GM19023 (cell line): Measurements from ENCODE around the gene SEL1L2.
"Not testable (repeated sequence)": the region's sequence is repeated elsewhere in the genome, so short reads cannot be mapped to it uniquely, and the experiment has no call there.

ENCODE experiments used
- ATAC-seq: cut with Tn5 transposase; IDR thresholded peaks from one replicate; pipeline ENCODE4 v1.9.1; 2021; ENCODE audit warnings: mild to moderate bottlenecking, moderate library complexity; ENCODE audit not compliant: unreplicated experiment

Gene SEL1L2

DNA sequence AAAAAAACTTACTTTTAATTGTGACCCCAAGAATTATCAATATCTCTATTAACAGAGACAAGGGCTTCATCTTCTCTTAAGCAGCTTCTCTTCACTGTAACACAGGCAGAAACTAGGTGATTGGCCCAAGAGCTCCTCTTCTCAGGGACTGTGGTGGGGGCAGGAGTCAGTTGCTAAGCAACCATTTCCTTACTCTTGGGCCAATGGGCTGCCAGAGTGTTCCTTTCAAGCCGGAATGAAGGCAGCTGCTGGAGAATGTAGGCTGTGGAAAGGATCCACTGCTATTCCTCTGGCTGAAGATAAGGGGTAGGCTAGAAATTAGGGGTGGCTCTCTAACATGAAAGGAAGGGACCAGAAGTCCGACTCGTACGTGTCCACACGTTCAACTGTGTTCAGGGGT is at the start of gene SEL1L2:
Gene SEL1L2, minus strand, starts transcription at position 150 of the 400 bp plus-strand sequence. Its CDS starts 80 bp downstream, at position 70.
- no peak for ATAC-seq

- ATAC-seq = no peak
Observed at GRCh38 chr20:14036567-14036966, 46.2 kb upstream of the SEL1L2 start.

GRCh38 chr20:14033310-14033709 is 42.9 kb upstream of the SEL1L2 start:
- ATAC-seq = no peak

GRCh38 chr20:14030991-14031390 is 40.6 kb upstream of the SEL1L2 start:
- no peak for ATAC-seq

GRCh38 chr20:14012671-14013070 is 22.3 kb upstream of the SEL1L2 start:
- no peak for ATAC-seq

GRCh38 chr20:14009208-14009607 is 18.8 kb upstream of the SEL1L2 start:
- no peak for ATAC-seq

DNA sequence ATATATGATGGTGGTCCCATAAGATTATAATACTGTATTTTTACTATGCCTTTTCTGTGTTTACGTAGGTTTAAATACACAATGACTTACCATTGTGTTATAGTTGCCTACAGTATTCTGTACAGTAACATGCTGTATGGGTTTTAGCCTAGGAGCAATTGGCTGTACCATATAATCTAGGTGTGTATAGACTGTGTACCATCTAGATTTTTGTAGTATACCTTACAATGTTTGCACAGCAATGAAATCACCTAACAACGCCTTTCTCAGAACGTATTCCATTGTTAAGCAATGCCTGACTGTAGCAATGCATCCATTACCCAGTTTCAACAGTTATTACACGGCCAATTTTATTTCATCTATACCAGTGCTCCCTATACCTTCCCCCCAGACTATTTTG is 15.6 kb upstream of the SEL1L2 start:
- no peak for ATAC-seq

DNA sequence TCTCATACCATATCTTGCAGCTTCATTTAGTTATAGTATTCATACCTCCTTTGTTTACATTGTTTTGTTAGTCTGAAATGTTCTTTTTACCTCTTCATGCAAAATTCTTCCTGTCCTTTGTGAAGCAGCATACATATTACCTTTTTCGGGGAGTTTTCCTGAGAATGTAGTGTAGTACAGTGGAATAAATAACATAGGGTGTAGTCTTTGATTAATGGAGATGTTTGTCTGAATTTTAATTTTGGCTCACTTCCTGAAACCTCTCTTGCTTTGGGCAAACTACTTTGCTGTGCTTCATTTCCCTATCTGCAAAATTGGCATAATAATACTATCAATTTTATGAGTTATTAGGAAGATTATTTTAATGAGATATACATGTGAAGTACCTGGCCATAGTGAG is 10.5 kb upstream of the SEL1L2 start:
- ATAC-seq = no peak

DNA sequence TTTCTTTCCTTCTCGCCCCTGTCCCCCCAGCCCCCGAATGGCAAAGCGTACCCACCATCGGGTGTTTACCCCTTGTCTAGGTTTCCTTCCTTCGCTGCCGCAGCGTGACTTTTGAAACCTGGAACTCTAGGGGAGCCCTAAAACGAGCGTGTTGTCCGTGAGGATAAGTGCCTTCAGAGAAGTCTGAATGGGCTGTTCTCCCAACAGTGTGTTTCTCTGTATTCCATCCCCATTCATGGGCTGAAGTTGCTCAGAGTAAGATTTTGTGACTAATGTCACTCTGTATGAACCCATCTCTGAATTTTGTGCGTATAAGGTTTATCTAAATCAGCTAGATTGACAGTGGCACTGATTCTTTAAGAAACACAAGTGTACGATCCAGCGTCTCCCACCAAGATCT is 5.9 kb upstream of the SEL1L2 start:
- ATAC-seq = no peak

DNA sequence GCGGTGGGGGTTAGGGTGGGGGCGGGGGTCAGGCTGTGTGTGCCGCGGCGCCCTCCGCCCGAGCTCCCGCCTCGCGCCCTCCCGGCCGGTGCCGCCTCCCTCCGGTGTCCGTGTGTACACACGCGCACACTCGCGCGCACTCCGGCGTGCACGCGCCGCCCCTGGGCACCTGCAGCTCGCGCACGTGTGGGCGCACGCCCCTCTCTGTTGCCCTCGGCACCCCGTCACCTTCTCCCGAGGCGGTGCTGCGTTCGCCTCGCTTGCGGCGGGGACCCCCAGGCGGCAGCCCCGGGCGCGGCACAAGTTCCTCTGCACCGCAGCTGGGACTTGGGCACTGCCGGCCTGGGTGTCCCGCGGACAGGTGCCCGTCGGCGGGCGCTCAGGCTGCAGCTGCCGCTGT is 5.4 kb upstream of the SEL1L2 start:
- ATAC-seq = no peak

DNA sequence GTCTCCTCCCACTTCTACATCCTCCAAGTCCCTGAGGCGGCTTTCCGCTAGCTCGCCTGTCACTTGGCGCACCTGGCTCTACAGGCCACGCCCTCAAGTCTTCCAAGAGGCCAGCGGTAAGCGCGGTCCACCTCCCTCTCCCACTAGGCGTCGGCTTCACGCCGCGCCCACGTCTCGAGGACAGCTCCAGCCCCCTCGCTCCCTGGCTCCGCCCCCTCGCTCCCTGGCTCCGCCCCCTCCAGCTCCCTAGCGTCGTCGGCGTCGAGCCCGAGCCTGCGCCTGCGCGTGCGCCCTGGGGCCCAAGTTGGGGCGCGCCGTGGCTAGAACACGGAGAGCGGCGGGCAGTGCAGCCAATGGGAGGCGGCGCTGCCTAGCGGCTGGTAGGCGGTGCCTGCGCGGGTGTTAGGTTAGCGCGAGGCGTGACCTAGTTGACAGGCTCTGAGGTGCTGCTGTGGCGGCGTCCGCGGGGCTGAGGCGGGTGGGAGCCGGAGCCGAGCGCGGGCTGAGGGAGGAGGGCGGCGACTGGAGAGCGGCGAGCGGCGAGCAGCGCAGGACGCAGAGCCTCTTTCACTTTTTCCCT is 4.8 kb upstream of the SEL1L2 start, which contains the start of gene MACROD2:
Gene MACROD2, plus strand, starts transcription at position 431 of the 580 bp plus-strand sequence.
- no peak for ATAC-seq

GRCh38 chr20:13991955-13992354 is 1.5 kb upstream of the SEL1L2 start:
- not testable (repeated sequence) for ATAC-seq

DNA sequence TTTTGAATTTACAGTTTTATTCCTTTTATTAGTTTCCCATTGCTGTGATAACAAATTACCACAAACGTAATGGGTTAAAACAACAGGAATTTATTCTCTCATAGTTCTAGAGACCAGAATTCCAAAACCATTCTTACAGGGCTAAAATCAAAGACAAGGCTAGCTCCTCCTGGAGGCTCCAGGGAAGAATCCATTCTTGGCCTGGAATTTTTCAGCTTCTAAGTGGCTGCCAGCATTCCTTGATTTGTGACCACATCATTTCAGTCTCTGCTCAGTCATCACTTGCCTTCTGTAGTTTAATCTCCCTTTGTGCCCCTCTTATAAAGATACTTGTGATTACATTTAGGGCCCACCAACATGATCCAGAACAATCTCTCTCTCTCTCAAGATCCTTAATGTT is 897 bp upstream of the SEL1L2 start:
- no peak for ATAC-seq

GRCh38 chr20:13984211-13984610 is 6.2 kb downstream of the SEL1L2 start:
- ATAC-seq = no peak

GRCh38 chr20:13960525-13960924 is 29.9 kb downstream of the SEL1L2 start:
- no peak for ATAC-seq

DNA sequence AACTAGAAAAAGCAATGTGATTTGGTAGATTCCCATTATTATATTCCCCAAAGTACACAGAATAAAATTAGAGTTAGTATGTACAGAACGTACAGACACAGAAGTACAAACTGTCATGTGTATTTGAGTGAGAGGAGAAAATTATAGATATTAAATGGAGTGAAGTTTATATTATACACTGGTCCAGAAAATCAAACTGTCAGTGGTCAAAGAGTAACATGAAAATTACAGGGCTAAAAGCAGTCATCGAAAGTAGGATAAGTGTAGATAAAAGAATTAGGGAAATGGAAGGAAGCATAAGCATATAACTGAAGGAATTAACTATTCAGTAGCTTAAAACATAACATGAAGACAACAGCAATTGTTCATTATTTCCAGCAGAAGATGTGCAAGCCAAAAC is 30.3 kb downstream of the SEL1L2 start:
- no peak for ATAC-seq

- no peak for ATAC-seq
Observed at GRCh38 chr20:13953227-13953626, 37.2 kb downstream of the SEL1L2 start.

- ATAC-seq = no peak
Observed at GRCh38 chr20:13947719-13948118, 42.7 kb downstream of the SEL1L2 start.

DNA sequence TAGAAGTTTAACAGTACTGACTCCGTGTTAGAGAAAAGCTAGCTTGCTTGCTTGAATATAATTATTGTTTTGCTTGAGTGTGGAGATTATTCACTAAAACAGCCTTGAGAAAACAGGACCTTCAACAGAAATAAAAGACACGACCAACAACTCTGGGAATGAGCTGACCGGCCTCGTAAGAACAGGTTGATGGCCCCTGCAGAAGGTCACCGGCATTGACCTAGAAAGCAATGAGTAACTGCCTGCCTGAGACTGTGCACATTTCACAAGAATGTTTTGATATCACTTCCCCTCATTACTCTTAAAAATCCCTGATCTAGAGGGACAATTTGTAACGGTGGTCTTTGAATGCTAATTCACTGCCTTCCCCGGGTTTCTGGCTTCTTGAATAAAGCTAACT is 49.4 kb downstream of the SEL1L2 start:
- ATAC-seq = no peak

- no peak for ATAC-seq
Observed at GRCh38 chr20:13936781-13937576, 53.4 kb downstream of the SEL1L2 start.

DNA sequence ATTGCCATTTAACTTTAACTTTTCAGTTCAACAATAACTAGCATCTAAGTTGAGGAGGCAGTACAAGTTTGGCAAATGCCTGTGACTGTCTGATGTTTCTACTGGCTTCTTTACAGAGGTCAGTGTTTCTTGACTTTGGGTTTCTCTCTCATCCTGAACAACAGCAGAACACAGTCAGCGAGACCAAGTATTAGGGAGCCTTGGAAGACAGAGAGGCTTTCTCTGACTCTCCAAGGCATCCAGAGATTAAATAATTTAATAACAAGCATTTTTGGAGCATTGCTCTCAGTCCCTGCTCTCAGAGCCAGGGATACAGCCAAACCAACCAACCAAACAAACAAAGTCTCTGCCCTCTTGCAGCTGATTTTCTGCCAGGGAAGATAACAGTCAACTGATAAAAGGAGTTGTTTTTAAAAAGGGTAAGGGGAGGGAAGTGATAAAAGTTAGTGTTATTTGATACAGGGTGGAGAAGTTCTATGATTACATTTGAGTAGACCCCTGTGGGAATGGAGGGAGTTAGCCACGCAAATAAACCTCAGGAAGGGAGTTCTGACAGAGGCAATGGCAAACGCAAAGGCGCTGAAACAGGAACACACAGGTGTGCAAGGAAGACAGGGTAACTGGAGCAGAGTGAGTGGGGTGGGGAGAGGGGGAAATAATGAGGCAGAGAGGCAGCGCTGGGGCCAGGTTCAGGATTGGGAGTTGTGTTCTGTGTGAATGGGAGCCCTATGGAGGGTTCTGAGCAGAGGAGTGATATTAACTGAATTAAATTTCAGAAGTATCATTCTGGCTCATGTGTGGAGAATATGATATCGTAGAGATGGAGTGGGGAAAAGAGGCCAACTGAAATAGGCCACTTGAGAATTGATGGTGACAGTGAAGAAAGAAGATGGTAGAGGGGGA is 55.2 kb downstream of the SEL1L2 start:
- no peak for ATAC-seq
